Astrocyte of the spinal cord (primary cell): ENCODE results near the gene HMG20A.
A peak's percentile ranks its signal among the peaks of the same experiment; 100 is the strongest.

Experiments
- DNase-seq: peaks from one replicate; pipeline ENCODE4 v3.0.0; 2011; ENCODE audit warnings: low read depth, low spot score
- H3K4me3 ChIP-seq: 2 replicates; pipeline ENCODE4 v1.5.1; 2011; ENCODE audit warnings: low read depth, mild to moderate bottlenecking, low read length, moderate library complexity
- CTCF ChIP-seq: IDR thresholded peaks from 2 replicates; pipeline ENCODE4 v1.5.1; 2012; ENCODE audit warnings: low read depth, mild to moderate bottlenecking, low read length, inconsistent platforms
- in situ Hi-C: cut with HindIII; loops from 2 replicates; pipeline ENCODE4 v1.10.0; 2017; ENCODE audit warnings: low sequenced_read_pairs

The HMG20A gene

GRCh38 chr15:77457905-77458265, 37.2 kb downstream of the HMG20A start:
- DNase-seq: peak; percentile 59
- no peak overlapping the region for H3K4me3 ChIP-seq
- in situ Hi-C loops: no loop called here
- TF ChIP-seq CTCF: no peak

- no peak for DNase-seq
- TF ChIP-seq CTCF: no peak
- in situ Hi-C loops: no loop called here
- H3K4me3 ChIP-seq: no peak overlapping the region
Observed at GRCh38 chr15:77459031-77459430, 38.3 kb downstream of the HMG20A start.

GRCh38 chr15:77461486-77461885, 40.8 kb downstream of the HMG20A start:
- in situ Hi-C loops: no loop called here
- no peak for DNase-seq
- no peak for TF ChIP-seq CTCF
- H3K4me3 ChIP-seq: no peak overlapping the region

- H3K4me3 ChIP-seq: no peak overlapping the region
- TF ChIP-seq CTCF: no peak
- in situ Hi-C loops: no loop called here
- no peak for DNase-seq
Observed at GRCh38 chr15:77464129-77464865, 43.6 kb downstream of the HMG20A start.

GRCh38 chr15:77466521-77466920, 45.8 kb downstream of the HMG20A start:
- no peak for TF ChIP-seq CTCF
- H3K4me3 ChIP-seq: no peak overlapping the region
- DNase-seq: no peak
- in situ Hi-C loops: no loop called here

- no peak overlapping the region for H3K4me3 ChIP-seq
- in situ Hi-C loops: no loop called here
- no peak for TF ChIP-seq CTCF
- DNase-seq: no peak
Observed at GRCh38 chr15:77468896-77469295, 48.2 kb downstream of the HMG20A start.
